Measurements from ENCODE around the gene FAM98C.

Gene FAM98C

DNA sequence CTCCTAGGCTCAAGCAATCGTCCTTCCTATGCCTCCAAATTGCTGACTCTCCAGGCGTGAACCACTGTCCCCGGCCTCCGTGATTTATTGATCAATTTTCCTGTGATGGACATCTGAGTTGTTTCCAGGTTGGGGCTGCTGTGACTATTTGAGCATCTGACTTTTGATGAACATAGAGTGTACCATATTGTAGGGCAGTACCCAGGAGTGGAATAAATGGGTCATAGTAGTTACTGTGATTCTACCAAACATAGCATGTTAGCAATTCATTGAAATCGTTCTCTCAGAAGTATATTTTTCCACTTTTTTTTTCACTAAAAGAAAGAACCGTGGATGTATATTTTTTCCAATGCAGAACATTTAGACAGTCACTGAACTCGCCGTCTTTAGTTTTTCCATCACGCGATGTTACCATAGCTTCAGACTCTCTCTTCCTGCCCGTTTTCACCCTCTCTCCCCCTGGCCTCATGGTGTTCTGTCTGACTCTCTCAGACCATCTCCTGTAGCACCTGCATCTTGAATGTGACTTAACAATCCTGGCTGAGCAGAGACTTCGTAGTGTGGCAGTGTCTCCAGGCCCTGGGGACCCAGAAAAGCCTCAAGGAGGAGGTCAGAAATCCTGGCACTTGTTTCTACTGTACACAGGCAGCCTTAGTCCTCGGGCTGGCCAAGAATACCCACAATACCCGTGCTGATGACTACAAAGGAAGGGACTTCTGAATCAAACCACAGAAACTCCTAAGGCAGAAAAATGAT, 26.3 kb downstream of the FAM98C start:
- DNase-seq = no peak

DNA sequence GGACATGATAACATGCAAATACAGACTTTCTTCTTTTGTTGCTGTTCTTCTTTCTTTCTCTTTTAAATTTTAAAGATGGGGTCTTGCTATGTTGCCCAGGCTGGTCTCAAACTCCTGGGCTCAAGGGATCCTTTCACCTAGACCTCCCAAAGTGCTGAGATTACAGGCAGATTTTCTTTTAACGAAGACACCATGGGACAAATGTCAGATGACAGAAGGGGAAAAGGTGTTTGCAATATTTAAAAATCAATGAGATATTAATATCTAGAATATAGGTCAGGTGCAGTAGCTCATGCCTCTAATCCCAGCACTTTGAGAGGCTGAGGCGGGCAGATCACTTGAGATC, 26.9 kb downstream of the FAM98C start:
- no peak for DNase-seq

DNA sequence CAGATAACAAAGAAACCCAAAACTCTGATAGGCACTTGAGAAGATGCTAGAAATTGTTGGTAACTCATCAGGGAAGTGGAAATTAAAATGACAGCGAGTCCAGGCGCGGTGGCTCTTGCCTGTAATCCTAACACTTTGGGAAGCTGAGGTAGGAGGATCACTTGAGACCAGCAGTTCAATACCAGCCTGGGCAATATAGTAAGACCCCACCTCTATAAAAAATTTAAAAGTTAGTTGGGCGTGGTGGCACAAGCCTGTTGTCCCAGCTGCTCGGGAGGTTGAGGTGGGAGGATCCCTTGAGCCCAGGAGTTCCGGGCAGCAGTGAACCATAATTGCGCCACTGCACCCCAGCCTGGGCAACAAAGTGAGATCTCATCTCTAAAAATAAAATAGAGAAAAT, 28.0 kb downstream of the FAM98C start:
- no peak for DNase-seq

DNA sequence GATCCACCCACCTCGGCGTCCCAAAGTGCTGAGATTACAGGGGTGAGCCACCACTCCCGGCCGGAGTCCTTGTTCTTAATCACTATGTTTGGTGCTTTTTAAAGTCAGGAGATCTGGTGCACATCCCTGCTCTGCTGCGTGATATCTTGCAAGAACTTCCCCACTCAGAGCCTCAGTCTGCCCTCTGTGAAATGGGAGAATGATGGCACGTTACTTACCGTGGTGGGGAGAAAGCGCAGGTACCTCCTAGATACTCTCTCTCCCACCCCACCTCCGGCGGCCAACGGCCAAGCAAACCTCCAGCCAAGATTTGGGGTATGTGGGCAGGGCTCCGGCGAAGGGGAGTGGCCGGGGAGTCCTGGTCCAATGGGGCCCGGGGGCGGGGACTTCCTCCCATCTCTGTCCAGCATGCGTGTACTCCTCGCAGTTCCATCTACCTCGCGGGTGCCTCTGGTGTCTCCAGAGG, 30.4 kb downstream of the FAM98C start, which contains the start of gene RYR1:
TSS of gene RYR1 (plus strand) at position 424 of the 466 bp plus-strand sequence. CDS start 139 bp downstream, outside the sequence.
- peak; percentile 45 for DNase-seq

DNA sequence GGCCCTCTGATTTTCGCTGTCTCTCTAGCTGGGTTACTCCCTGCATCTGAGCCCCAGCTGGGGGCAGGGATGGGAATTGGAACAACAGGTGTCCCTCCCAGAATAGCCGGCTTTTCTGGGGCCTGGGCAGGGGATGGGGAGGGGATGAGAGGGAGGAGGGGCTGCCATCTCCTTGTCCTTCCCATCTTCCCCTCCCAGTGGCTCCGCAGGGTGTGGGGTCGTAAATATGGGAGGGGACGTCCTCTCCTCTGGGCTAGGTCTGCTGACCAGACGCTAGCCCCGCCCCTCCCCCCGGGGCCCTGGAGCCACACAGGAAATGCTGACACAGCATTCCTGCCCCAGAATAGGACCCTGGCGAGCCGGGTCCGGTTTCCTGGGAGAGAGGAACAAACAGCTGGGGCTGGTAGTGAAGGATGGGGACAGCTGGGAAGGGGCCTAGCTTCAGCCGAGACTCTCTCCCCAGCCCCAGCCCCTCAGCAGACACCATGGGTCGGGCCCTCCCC, 31.7 kb downstream of the FAM98C start:
- DNase-seq = no peak

DNA sequence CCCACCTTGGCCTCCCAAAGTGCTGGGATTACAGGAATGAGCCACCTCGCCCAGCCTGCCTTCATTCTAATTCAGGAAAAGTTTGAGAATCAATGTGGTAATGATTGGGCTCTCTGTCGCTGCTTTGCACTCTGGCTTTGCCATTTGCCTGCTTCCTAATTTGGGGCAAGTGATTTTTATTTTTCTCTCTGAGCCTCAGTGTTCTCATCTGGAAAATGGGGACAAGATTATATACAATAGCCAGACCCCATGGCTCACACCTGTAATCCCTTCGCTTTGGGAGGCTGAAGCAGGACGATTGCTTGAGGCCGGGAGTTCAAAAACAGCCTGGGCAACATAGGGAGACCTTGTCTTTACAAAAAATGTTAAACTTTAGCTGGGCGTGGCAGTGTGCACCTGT, 34.4 kb downstream of the FAM98C start:
- no peak for DNase-seq

DNA sequence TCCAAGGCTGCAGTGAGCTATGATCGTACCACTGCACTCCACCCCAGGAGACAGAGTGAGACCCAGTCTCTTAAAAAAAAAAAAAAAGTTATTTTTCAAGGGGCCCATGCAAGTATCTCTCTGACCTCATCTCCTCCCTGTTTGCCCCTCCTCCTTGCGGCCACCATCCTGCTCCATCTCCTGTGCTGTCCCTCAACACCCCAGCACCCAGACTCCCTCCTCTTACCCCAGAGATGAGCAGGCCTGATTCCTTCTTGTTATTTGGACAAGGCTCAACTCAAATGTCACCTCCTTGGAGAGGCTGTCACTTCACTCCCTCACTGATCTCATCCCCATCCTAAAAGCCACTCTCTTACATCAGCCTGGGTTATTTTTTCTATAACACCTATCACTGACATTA, 35.0 kb downstream of the FAM98C start:
- DNase-seq = no peak

DNA sequence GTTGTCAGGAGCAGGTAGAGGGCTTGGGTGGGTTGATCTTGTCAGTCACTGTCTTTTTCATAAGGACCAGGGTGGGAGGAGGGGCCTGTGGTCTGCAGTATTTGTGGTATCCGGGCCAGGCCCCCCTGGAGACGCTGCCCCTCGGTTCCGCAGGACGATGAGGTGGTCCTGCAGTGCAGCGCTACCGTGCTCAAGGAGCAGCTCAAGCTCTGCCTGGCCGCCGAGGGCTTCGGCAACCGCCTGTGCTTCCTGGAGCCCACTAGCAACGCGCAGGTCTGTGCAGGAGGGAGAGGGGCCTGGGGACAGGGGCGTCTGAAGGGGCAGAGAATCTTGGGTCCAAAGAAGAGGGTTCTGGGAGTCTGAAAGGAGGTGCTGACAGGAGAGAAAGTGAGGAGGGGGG, 37.7 kb downstream of the FAM98C start:
- no peak for DNase-seq

DNA sequence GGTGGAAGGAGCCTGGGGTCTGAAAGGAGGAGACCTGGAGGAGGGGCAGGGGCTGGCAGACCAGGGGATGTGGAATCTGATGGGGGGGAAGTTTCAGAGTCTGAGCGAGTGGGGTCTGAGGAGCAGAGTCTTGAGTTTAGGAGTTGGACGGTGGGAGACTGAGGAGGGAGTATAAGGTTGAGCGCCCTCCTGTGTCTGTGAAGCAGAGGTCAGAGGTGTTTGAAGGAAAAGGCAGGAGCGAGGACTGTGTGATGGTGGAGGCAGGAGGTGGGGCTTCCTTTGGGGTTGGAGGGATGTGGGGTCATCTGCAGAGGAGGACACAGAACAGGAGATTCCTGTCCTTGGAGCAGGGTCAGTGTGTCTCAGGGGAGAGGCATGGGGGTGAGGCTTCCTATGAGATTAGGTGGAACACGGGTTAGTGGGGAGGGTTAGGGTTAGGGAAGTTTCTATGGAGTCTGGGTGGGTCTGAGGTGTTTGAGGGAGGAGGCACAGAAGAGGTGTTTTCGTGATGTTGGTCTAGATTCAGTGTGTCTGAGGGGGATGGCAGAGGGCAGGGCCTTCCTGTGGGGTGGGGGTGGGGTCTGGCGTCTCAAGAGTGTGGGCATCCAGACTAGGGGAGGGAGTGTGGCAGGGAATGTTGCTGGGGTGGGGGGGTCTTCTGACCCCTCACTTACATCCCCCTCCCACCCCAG, 38.9 kb downstream of the FAM98C start:
- peak; percentile 9 for DNase-seq

DNA sequence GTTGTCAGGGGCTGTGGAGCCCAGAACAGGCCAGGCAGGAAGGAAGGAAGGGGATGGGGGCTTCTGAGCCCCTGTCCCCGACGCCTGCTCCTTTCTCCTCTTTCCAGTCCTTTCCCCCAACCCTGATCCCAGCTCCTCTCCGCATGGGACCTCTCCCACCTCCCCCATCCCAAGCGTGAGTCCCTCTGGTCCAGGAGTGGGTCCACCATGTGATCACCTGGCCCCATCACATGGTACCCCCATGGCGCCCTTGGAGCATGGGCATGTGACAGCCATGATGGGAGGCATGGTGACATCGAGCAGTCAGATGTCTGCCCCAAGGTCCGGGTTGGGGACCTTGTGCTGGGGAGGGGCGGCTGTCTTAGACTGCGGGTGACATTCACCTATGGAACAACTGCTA, 39.8 kb downstream of the FAM98C start:
- DNase-seq = no peak

DNA sequence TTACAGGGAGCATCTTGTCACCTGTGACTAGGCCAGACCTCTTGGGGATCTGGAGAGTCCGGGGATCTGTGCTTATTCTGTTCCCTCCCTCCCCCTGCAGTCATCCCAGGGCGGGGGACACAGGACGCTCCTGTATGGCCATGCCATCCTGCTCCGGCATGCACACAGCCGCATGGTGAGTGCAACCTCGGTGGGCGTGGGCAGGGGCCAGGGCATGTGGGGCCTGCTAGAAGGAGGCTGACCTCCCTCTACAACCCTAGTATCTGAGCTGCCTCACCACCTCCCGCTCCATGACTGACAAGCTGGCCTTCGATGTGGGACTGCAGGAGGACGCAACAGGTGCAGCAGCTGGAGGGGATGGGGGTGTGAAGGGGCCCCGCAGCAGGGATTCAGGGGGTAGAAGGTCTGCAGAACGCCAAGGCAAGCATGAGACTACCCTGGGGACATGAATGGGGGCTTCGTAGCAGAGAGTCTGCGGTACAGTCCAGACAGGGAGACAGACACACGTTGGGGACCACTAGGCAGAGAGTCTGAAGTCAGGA, 40.6 kb downstream of the FAM98C start:
- no peak for DNase-seq

DNA sequence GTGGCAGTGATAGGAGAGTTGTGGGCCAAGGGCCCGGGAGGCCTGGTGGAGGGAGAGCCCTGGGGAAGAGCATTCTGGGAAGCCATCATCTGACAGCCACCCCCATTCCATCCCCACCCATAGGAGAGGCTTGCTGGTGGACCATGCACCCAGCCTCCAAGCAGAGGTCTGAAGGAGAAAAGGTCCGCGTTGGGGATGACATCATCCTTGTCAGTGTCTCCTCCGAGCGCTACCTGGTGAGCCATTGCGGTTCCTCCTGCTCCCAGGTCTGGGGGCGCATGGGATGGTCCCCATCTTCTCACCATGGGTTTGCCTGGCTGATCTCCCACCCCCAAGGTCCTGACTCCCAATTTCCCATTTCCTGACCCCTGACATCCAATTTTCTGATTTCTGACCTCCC, 41.1 kb downstream of the FAM98C start:
- no peak for DNase-seq

DNA sequence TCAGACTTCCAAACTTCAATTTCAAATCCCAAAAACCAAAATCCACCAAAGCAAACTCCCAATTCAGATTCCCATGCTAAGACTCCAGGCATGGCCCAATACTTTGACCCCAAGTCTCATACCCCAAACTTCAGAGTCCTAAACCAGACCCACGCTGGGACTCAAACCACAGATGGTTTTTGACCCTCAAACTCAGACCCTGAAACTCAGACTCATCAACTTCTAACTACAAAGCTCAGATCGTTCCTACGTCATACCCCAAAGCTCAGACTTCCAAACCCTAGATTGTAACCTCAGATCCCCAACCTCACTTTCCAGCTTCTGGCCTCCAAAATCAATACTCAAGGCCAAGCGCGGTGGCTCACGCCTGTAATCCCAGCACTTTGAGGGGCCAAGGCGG, 42.5 kb downstream of the FAM98C start:
- no peak for DNase-seq

DNA sequence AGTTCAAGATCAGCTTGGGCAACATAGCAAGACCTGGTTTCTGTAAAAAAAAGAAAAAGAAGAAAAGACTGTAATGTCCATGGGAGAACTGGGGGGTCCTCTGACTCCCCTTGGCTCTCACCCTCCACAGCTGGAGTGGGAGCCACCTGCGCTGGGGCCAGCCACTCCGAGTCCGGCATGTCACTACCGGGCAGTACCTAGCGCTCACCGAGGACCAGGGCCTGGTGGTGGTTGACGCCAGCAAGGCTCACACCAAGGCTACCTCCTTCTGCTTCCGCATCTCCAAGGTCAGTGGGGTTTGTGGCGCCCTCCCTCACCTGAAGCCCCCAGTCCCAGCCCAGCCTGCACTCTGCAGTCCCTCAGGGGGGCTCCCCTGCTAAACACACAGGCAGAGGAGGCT, 45.3 kb downstream of the FAM98C start:
- no peak for DNase-seq

DNA sequence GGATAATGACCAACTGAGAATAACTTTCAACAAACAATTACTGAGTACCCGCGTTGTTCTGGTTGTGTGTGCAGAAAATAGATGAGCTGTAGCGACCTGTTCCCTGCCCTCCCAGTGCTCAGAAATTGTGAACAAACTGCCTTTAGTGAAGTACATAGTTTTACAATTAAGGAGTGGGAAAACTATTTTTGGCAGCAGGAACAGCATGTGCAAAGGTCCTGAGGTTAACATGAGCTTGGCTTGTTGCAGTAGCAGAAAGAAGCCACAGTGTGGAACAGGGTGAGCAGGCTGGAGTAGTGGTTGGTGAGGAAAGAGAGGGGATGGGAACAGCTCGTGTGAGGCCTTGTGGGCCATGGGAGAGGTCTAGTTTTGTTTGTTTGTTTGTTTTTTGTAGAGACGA, 46.6 kb downstream of the FAM98C start:
- DNase-seq = no peak

DNA sequence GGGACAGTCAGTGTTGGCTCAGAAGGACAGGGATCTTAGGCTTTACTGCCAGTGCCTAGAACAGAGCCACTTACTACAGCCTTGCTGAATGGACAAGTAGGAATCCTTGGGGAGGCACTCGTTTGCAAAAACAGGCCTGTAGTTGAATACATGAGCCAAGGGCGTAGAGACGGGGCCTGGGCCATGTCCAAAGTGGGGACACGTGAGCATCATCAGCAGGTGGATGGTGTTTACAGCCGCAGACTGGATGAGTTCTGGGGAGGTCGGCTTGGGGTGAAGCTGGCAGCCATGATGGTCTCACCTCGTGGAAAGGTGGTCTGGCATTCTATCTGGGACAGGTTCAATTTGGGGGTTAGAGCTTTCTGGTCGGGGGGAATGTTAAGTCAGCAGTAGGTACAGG, 48.1 kb downstream of the FAM98C start:
- no peak for DNase-seq

DNA sequence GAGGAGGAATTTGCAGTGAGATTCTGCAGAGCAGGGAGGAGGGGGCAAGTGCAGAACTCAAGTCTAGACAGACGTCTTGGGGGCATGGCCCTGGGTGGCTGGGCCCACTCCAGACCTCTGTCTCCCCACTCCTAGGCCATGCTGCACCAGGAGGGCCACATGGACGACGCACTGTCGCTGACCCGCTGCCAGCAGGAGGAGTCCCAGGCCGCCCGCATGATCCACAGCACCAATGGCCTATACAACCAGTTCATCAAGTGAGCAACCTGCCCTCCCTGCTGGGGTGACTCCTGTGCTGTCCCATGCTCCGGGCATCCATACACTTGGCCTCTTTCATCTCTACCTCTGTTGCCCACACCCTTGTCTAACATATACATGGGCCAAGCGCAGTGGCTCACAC, 48.7 kb downstream of the FAM98C start:
- DNase-seq = no peak

DNA sequence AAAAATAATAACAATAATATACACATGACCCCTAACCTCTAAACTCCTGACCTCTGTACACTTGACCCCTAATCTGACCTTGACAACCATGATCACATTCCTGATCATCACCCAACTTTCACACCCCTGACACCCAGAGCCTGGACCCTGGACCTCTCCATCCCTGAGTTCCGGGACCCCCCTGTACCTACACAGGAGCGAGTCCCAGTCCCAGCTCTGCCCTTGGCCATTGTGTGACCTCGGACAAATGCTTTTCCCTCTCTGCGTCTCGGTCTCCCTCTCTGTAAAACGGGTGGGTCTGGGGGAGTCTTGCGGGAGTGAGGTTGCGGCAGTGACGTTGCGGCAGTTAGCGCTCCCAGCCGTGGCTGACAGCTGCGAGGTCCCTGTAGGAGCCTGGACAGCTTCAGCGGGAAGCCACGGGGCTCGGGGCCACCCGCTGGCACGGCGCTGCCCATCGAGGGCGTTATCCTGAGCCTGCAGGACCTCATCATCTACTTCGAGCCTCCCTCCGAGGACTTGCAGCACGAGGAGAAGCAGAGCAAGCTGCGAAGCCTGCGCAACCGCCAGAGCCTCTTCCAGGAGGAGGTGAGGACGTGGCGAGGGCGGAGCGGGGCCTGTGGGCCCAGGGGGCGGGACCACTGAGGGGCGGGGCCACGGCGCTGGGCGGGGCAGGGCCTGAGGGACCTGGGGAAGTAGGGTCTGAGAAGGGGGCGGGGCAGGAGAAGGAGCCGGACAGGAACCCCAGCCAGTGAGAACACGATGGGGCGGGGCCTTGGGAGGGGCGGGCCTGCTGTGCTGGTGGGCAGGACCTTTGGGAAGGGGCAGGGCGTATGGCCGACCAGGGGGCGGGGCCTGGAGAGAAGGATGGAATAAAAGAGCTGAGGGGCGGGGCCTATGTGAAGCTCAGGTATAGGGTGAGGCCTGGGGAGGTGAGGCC, 49.8 kb downstream of the FAM98C start:
- DNase-seq = no peak

DNA sequence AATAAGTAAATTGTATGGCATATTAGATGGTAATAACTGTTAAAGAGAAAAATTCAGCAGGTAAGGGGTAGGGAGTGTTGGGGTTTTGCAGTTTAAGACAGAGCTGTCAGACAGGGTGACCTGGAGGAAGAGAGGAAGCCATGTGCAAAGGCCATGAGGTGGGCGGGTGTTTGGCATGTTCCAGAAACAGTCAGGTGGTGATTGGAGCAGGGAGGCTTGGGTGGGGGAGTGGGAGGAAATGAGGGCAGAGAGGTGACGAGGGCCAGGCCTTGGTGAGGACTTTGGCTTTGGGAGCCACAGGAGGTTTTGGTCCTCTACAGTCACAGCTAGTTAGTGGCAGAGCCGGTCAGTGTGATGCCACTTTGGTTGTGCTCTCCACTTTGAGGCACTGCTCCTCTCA, 50.7 kb downstream of the FAM98C start:
- DNase-seq = no peak

DNA sequence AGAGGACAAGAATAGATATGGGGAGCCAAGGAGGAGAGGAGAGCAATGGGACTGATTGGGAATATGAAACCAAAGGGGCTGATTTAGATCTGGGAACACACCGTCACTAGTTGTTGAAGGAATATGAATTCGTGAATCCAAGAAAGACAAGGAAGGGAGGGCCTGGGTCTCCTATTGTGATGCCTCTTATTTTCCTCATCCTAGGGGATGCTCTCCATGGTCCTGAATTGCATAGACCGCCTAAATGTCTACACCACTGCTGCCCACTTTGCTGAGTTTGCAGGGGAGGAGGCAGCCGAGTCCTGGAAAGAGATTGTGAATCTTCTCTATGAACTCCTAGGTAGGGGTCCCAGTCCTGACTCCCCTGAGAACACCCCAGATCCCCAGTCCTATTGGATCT, 52.1 kb downstream of the FAM98C start:
- no peak for DNase-seq

DNA sequence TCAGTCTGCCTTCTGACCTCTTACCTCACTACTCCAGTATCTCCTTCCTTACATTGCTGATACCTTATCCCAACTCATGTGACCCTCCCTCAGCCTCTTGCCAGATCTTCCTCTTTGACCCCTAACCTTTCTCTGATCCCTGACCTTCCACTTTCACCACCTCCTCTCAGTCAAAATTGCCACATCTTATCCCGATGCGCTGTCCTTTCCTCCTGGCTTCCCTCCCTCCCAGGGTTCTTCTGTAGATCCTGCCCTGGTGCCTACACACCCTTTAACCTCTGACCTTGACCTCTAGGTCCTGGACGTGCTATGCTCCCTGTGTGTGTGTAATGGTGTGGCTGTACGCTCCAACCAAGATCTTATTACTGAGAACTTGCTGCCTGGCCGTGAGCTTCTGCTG, 54.3 kb downstream of the FAM98C start:
- DNase-seq = no peak

DNA sequence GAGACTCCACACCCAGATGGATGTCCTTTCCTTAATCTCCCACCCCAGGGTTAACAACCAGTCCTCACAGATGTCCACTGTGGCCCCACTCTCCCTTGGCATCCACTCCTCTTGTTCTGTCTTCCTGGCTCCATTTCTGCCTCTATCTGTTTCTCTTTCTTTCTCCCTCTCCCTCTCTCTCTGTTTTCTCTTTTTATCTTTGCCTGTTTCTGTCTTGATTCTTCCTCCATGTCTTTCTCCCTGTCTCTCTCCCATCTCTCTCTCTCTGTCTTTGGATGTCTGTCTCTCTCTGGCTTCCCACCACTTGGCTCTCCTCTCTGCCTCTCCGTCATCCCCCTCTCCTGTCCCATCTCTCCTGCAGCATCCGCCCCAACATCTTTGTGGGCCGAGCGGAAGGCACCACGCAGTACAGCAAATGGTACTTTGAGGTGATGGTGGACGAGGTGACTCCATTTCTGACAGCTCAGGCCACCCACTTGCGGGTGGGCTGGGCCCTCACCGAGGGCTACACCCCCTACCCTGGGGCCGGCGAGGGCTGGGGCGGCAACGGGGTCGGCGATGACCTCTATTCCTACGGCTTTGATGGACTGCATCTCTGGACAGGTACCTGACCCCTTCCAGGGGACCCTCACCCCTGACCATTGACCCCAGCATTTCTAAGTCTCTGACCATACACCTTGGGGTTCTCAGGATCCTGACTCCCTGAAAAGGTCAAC, 55.0 kb downstream of the FAM98C start:
- no peak for DNase-seq
